ENCODE measurements around the gene CTSE. TPM values are rescaled to one million over a fixed set of nuclear protein-coding genes. Genes with fewer than 3 reads are reported as not detected.

Gene CTSE
- total RNA-seq, 4 donors from 2014 or later = not detected

- 82 to 85% methylated on average over 6 of the region's 6 CpGs for WGBS, 2 donors
- Histone ChIP-seq H3K4me1 (peaks cover 0 to 5% (median 0%) of the 10 kb centered on the region in 4 donors), H3K27me3 (no peaks in the 10 kb centered on the region), H3K36me3 (no peaks in the 10 kb centered on the region), H3K9me3 (no peaks in the 10 kb centered on the region), H3K27ac (peak overlapping the region in 1 of 4 donors; percentile 24), H3K4me3 (no peak overlapping the region)
- DNase-seq (ENCODE audit: low spot score in 2 of 2) = no peak
- no peak for TF ChIP-seq CTCF (IDR thresholded peaks at IDR 0.05)
Measured at GRCh38 chr1:206050655-206051235, 27.1 kb upstream of the CTSE start.

GRCh38 chr1:206049919-206050600, 26.4 kb upstream of the CTSE start:
- Histone ChIP-seq H3K36me3 (no peaks in the 10 kb centered on the region), H3K4me3 (no peak overlapping the region), H3K27me3 (no peaks in the 10 kb centered on the region), H3K4me1 (peaks cover 0 to 5% (median 0%) of the 10 kb centered on the region in 4 donors), H3K27ac (peak overlapping the region in 1 of 4 donors; percentile 24), H3K9me3 (no peaks in the 10 kb centered on the region)
- WGBS, 2 donors = 86 to 89% methylated on average over 3 of the region's 3 CpGs
- TF ChIP-seq CTCF (IDR thresholded peaks at IDR 0.05) (no peak), POLR2A (IDR thresholded peaks at IDR 0.05) (no peak), EP300 (IDR thresholded peaks at IDR 0.05) (no peak)
- DNase-seq (ENCODE audit: low spot score in 2 of 2) = no peak

- Histone ChIP-seq H3K4me1 (peaks cover 0 to 5% (median 0%) of the 10 kb centered on the region in 4 donors), H3K27ac (no peak overlapping the region), H3K9me3 (no peaks in the 10 kb centered on the region), H3K4me3 (no peak overlapping the region), H3K36me3 (no peaks in the 10 kb centered on the region), H3K27me3 (no peaks in the 10 kb centered on the region)
- no peak for DNase-seq (ENCODE audit: low spot score in 2 of 2)
- no peak for TF ChIP-seq POLR2A (IDR thresholded peaks at IDR 0.05)
- no peak for TF ChIP-seq CTCF (IDR thresholded peaks at IDR 0.05)
- no peak for TF ChIP-seq EP300 (IDR thresholded peaks at IDR 0.05)
Measured at GRCh38 chr1:206049293-206049692, 25.6 kb upstream of the CTSE start.

- TF ChIP-seq CTCF (IDR thresholded peaks at IDR 0.05) (no peak), POLR2A (IDR thresholded peaks at IDR 0.05) (no peak), EP300 (IDR thresholded peaks at IDR 0.05) (no peak)
- 77 to 84% methylated on average over 6 of the region's 6 CpGs for WGBS, 2 donors
- Histone ChIP-seq H3K27ac (no peak overlapping the region), H3K36me3 (no peaks in the 10 kb centered on the region), H3K9me3 (no peaks in the 10 kb centered on the region), H3K4me1 (peaks cover 0 to 5% (median 0%) of the 10 kb centered on the region in 4 donors), H3K27me3 (peaks cover 0 to under 1% of the 10 kb centered on the region in 2 donors), H3K4me3 (no peak overlapping the region)
- DNase-seq (ENCODE audit: low spot score in 2 of 2) = no peak
Measured at GRCh38 chr1:206048582-206048981, 24.9 kb upstream of the CTSE start.

GRCh38 chr1:206047271-206047670, 23.6 kb upstream of the CTSE start:
- Histone ChIP-seq H3K27me3 (peaks cover 0 to 6% of the 10 kb centered on the region in 2 donors), H3K9me3 (no peaks in the 10 kb centered on the region), H3K27ac (no peak overlapping the region), H3K4me1 (peaks cover 0 to 5% (median 0%) of the 10 kb centered on the region in 4 donors), H3K4me3 (no peak overlapping the region), H3K36me3 (no peaks in the 10 kb centered on the region)
- no peak for DNase-seq (ENCODE audit: low spot score in 2 of 2)
- no peak for TF ChIP-seq POLR2A (IDR thresholded peaks at IDR 0.05)
- TF ChIP-seq CTCF (IDR thresholded peaks at IDR 0.05) = no peak
- no peak for TF ChIP-seq EP300 (IDR thresholded peaks at IDR 0.05)
- WGBS, 2 donors = 59 to 78% methylated on average over 4 of the region's 4 CpGs

Data from tibial nerve (tissue), 4 donors.